ENCODE data around the gene WASHC3.
"Not testable (repeated sequence)": the region's sequence is repeated elsewhere in the genome, so short reads cannot be mapped to it uniquely, and the experiment has no call there.

The WASHC3 gene, protein sequence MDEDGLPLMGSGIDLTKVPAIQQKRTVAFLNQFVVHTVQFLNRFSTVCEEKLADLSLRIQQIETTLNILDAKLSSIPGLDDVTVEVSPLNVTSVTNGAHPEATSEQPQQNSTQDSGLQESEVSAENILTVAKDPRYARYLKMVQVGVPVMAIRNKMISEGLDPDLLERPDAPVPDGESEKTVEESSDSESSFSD

DNA sequence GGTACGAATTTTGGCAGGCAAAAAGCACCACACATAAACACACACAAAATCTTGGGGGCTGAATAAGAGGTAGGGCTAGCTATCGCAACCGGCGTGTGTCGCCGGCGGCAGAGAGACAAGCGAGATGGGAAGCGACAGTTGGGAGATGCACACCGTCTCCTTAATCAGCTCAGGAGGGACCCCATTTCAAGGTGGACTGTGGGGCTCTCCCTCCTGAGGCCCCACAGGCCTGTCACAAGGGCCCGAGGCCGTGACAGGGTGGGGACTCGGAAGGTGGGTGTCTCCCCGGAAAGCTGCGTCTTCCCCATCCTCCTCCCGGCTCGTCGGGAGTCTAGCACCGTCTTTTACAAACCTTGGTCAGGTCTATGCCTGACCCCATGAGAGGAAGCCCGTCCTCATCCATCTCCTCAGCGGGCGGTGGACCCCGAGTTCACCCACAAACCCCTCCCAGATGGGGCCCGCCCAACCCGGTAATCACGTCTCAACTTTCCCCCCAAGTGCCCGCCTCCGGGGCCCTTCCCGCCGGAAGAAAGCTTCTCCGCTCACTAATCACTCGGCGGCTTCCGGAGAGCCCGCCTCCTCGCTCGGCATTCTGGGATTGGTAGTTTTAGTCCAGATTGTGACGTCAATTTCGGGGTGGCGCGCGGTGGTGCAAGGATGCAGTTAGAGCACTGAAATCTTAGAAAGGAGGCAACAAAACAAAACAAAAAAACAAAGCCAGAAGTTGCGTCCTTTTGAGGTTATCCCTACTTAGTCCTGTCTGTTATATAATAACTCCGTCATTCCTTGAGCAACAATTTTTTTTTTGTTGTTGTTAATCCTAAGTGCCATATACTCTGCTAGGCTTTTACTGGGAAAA is at the start of gene WASHC3:
WASHC3 (minus strand) TSS at position 432 of the 859 bp plus-strand sequence; CDS start at position 403, 29 bp downstream.
- Histone ChIP-seq H3K9ac (ENCODE audit: low read depth in 1 of 2, low read length in 2 of 2) (peak within 1 kb of the TSS; percentile 92 to 93), H3K4me1 (ENCODE audit: control insufficient read depth in 1 of 2, insufficient read depth in 2 of 2, low read length in 2 of 2) (peaks cover 3 to 4% of the 10 kb centered on the region in 2 donors), H3K27me3 (ENCODE audit: control insufficient read depth in 1 of 2, insufficient read depth in 2 of 2, low read length in 2 of 2) (no peaks in the 10 kb centered on the region), H3K4me3 (ENCODE audit: low read depth in 1 of 2, low read length in 2 of 2) (peak within 1 kb of the TSS; percentile 84 to 94), H3K27ac (ENCODE audit: low read depth, low read length) (peak within 1 kb of the TSS; percentile 73), H3K36me3 (ENCODE audit: control insufficient read depth in 1 of 2, insufficient read depth in 2 of 2, low read length in 2 of 2) (no peaks in the 10 kb centered on the region), H3K9me3 (ENCODE audit: control insufficient read depth in 1 of 2, low read length in 2 of 2) (no peaks in the 10 kb centered on the region)

GRCh38 chr12:102110782-102111181 is 49.0 kb upstream of the WASHC3 start:
- H3K9ac ChIP-seq (ENCODE audit: low read depth in 1 of 2, low read length in 2 of 2) = no peak overlapping the region
- H3K9me3 ChIP-seq (ENCODE audit: control insufficient read depth in 1 of 2, low read length in 2 of 2) = peaks cover 8 to 9% of the 10 kb centered on the region in 2 donors
- H3K36me3 ChIP-seq (ENCODE audit: control insufficient read depth in 1 of 2, insufficient read depth in 2 of 2, low read length in 2 of 2) = peaks cover 8 to 45% of the 10 kb centered on the region in 2 donors
- no peak overlapping the region for H3K4me3 ChIP-seq (ENCODE audit: low read depth in 1 of 2, low read length in 2 of 2)
- H3K27ac ChIP-seq (ENCODE audit: low read depth, low read length) = no peak overlapping the region
- no peaks in the 10 kb centered on the region for H3K27me3 ChIP-seq (ENCODE audit: control insufficient read depth in 1 of 2, insufficient read depth in 2 of 2, low read length in 2 of 2)
- no peaks in the 10 kb centered on the region for H3K4me1 ChIP-seq (ENCODE audit: control insufficient read depth in 1 of 2, insufficient read depth in 2 of 2, low read length in 2 of 2)

DNA sequence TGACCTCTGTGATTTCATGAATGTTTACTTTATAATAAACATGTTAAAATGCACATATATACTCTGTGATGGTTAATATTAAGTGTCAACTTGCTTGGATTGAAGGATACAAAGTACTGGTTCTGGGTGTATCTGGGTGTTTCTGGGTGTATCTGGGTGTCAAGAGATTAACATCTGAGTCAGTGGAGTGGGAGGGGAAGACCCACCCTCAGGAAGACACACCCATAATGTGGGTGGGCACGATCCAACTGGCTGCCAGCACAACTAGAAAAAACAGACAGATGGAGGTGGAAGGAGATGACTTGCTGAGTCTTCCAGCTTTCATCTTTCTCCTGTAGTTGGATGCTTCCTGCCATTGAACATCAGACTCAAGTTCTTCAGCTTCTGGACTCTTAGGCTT is 46.2 kb upstream of the WASHC3 start:
- Histone ChIP-seq H3K4me3 (ENCODE audit: low read depth in 1 of 2, low read length in 2 of 2) (no peak overlapping the region), H3K9me3 (ENCODE audit: control insufficient read depth in 1 of 2, low read length in 2 of 2) (peaks cover 8 to 9% of the 10 kb centered on the region in 2 donors), H3K36me3 (ENCODE audit: control insufficient read depth in 1 of 2, insufficient read depth in 2 of 2, low read length in 2 of 2) (peaks cover 8 to 58% of the 10 kb centered on the region in 2 donors), H3K27ac (ENCODE audit: low read depth, low read length) (no peak overlapping the region), H3K27me3 (ENCODE audit: control insufficient read depth in 1 of 2, insufficient read depth in 2 of 2, low read length in 2 of 2) (no peaks in the 10 kb centered on the region), H3K4me1 (ENCODE audit: control insufficient read depth in 1 of 2, insufficient read depth in 2 of 2, low read length in 2 of 2) (no peaks in the 10 kb centered on the region), H3K9ac (ENCODE audit: low read depth in 1 of 2, low read length in 2 of 2) (no peak overlapping the region)

DNA sequence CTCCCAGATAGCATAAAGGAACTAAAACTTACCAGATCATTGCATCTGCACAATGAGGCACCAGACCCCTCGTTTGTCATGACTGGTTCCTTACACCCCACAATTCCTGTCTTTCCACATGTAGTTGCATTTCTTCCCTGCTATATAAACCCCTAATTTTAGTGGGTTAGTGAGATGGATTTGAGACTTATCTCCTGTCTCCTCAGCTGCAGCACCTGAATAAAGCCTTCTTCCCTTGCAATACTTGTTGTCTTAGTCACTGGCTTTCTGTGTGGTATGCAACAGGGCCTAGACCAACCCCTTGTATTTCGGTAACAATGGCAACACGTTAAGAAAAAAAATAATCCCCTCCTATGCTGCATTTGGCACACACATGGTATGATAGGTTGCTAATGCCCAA is 45.1 kb upstream of the WASHC3 start:
- Histone ChIP-seq H3K27ac (ENCODE audit: low read depth, low read length) (no peak overlapping the region), H3K9me3 (ENCODE audit: control insufficient read depth in 1 of 2, low read length in 2 of 2) (peaks cover 8 to 9% of the 10 kb centered on the region in 2 donors), H3K4me3 (ENCODE audit: low read depth in 1 of 2, low read length in 2 of 2) (no peak overlapping the region), H3K27me3 (ENCODE audit: control insufficient read depth in 1 of 2, insufficient read depth in 2 of 2, low read length in 2 of 2) (no peaks in the 10 kb centered on the region), H3K9ac (ENCODE audit: low read depth in 1 of 2, low read length in 2 of 2) (no peak overlapping the region), H3K4me1 (ENCODE audit: control insufficient read depth in 1 of 2, insufficient read depth in 2 of 2, low read length in 2 of 2) (no peaks in the 10 kb centered on the region), H3K36me3 (ENCODE audit: control insufficient read depth in 1 of 2, insufficient read depth in 2 of 2, low read length in 2 of 2) (peaks cover 8 to 58% of the 10 kb centered on the region in 2 donors)

GRCh38 chr12:102096855-102097254 is 35.1 kb upstream of the WASHC3 start:
- Histone ChIP-seq H3K4me1 (ENCODE audit: control insufficient read depth in 1 of 2, insufficient read depth in 2 of 2, low read length in 2 of 2) (peaks cover 0 to 3% of the 10 kb centered on the region in 2 donors), H3K9me3 (ENCODE audit: control insufficient read depth in 1 of 2, low read length in 2 of 2) (no peaks in the 10 kb centered on the region), H3K4me3 (ENCODE audit: low read depth in 1 of 2, low read length in 2 of 2) (no peak overlapping the region), H3K27me3 (ENCODE audit: control insufficient read depth in 1 of 2, insufficient read depth in 2 of 2, low read length in 2 of 2) (no peaks in the 10 kb centered on the region), H3K9ac (ENCODE audit: low read depth in 1 of 2, low read length in 2 of 2) (no peak overlapping the region), H3K36me3 (ENCODE audit: control insufficient read depth in 1 of 2, insufficient read depth in 2 of 2, low read length in 2 of 2) (peaks cover 9 to 11% of the 10 kb centered on the region in 2 donors), H3K27ac (ENCODE audit: low read depth, low read length) (no peak overlapping the region)

- H3K9ac ChIP-seq (ENCODE audit: low read depth in 1 of 2, low read length in 2 of 2) = no peak overlapping the region
- H3K4me3 ChIP-seq (ENCODE audit: low read depth in 1 of 2, low read length in 2 of 2) = no peak overlapping the region
- H3K4me1 ChIP-seq (ENCODE audit: control insufficient read depth in 1 of 2, insufficient read depth in 2 of 2, low read length in 2 of 2) = peaks cover 0 to 3% of the 10 kb centered on the region in 2 donors
- H3K9me3 ChIP-seq (ENCODE audit: control insufficient read depth in 1 of 2, low read length in 2 of 2) = no peaks in the 10 kb centered on the region
- H3K36me3 ChIP-seq (ENCODE audit: control insufficient read depth in 1 of 2, insufficient read depth in 2 of 2, low read length in 2 of 2) = peaks cover 9 to 11% of the 10 kb centered on the region in 2 donors
- no peaks in the 10 kb centered on the region for H3K27me3 ChIP-seq (ENCODE audit: control insufficient read depth in 1 of 2, insufficient read depth in 2 of 2, low read length in 2 of 2)
- H3K27ac ChIP-seq (ENCODE audit: low read depth, low read length) = no peak overlapping the region
Measured at GRCh38 chr12:102095677-102096263, 34.0 kb upstream of the WASHC3 start.

GRCh38 chr12:102093319-102093718 is 31.5 kb upstream of the WASHC3 start:
- peaks cover 0 to 3% of the 10 kb centered on the region in 2 donors for H3K4me1 ChIP-seq (ENCODE audit: control insufficient read depth in 1 of 2, insufficient read depth in 2 of 2, low read length in 2 of 2)
- no peak overlapping the region for H3K27ac ChIP-seq (ENCODE audit: low read depth, low read length)
- H3K36me3 ChIP-seq (ENCODE audit: control insufficient read depth in 1 of 2, insufficient read depth in 2 of 2, low read length in 2 of 2) = peaks cover 0 to 8% of the 10 kb centered on the region in 2 donors
- H3K27me3 ChIP-seq (ENCODE audit: control insufficient read depth in 1 of 2, insufficient read depth in 2 of 2, low read length in 2 of 2) = no peaks in the 10 kb centered on the region
- H3K4me3 ChIP-seq (ENCODE audit: low read depth in 1 of 2, low read length in 2 of 2) = no peak overlapping the region
- H3K9me3 ChIP-seq (ENCODE audit: control insufficient read depth in 1 of 2, low read length in 2 of 2) = no peaks in the 10 kb centered on the region
- no peak overlapping the region for H3K9ac ChIP-seq (ENCODE audit: low read depth in 1 of 2, low read length in 2 of 2)

- H3K4me3 ChIP-seq (ENCODE audit: low read depth in 1 of 2, low read length in 2 of 2); H3K27ac ChIP-seq (ENCODE audit: low read depth, low read length); H3K4me1 ChIP-seq (ENCODE audit: control insufficient read depth in 1 of 2, insufficient read depth in 2 of 2, low read length in 2 of 2); H3K9ac ChIP-seq (ENCODE audit: low read depth in 1 of 2, low read length in 2 of 2); H3K27me3 ChIP-seq (ENCODE audit: control insufficient read depth in 1 of 2, insufficient read depth in 2 of 2, low read length in 2 of 2); H3K9me3 ChIP-seq (ENCODE audit: control insufficient read depth in 1 of 2, low read length in 2 of 2): not testable (repeated sequence)
- H3K36me3 ChIP-seq (ENCODE audit: control insufficient read depth in 1 of 2, insufficient read depth in 2 of 2, low read length in 2 of 2) = peaks cover 0 to 20% of the 10 kb centered on the region in 2 donors
Measured at GRCh38 chr12:102089228-102089835, 27.5 kb upstream of the WASHC3 start.

- Histone ChIP-seq H3K27ac (ENCODE audit: low read depth, low read length) (no peak overlapping the region), H3K9ac (ENCODE audit: low read depth in 1 of 2, low read length in 2 of 2) (no peak overlapping the region), H3K36me3 (ENCODE audit: control insufficient read depth in 1 of 2, insufficient read depth in 2 of 2, low read length in 2 of 2) (peaks cover 17 to 30% of the 10 kb centered on the region in 2 donors), H3K9me3 (ENCODE audit: control insufficient read depth in 1 of 2, low read length in 2 of 2) (no peaks in the 10 kb centered on the region), H3K4me3 (ENCODE audit: low read depth in 1 of 2, low read length in 2 of 2) (no peak overlapping the region), H3K27me3 (ENCODE audit: control insufficient read depth in 1 of 2, insufficient read depth in 2 of 2, low read length in 2 of 2) (no peaks in the 10 kb centered on the region), H3K4me1 (ENCODE audit: control insufficient read depth in 1 of 2, insufficient read depth in 2 of 2, low read length in 2 of 2) (no peaks in the 10 kb centered on the region)
Measured at GRCh38 chr12:102080842-102081241, 19.1 kb upstream of the WASHC3 start.

DNA sequence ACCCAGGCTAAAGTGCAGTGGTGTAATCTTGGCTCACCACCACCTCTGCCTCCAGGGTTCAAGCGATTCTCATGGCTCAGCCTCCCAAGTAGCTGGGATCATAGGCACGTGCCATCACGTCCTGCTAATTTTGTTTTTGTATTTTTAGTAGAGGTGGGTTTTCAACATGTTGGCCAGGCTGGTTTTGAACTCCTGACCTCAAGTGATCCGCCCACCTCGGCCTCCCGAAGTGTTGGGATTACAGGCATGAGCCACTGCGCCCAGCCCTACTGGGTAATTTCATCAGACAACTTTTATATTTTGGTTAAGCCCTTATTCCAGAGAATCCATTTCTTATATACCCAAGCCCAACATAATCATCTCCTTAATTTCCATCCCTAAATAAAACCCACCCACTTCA is 10.3 kb upstream of the WASHC3 start:
- not testable (repeated sequence) for H3K9me3 ChIP-seq (ENCODE audit: control insufficient read depth in 1 of 2, low read length in 2 of 2); H3K4me3 ChIP-seq (ENCODE audit: low read depth in 1 of 2, low read length in 2 of 2); H3K27me3 ChIP-seq (ENCODE audit: control insufficient read depth in 1 of 2, insufficient read depth in 2 of 2, low read length in 2 of 2); H3K27ac ChIP-seq (ENCODE audit: low read depth, low read length); H3K4me1 ChIP-seq (ENCODE audit: control insufficient read depth in 1 of 2, insufficient read depth in 2 of 2, low read length in 2 of 2); H3K9ac ChIP-seq (ENCODE audit: low read depth in 1 of 2, low read length in 2 of 2)
- peaks cover 6 to 12% of the 10 kb centered on the region in 2 donors for H3K36me3 ChIP-seq (ENCODE audit: control insufficient read depth in 1 of 2, insufficient read depth in 2 of 2, low read length in 2 of 2)

Measured in duodenal mucosa (tissue), 2 donors.